HL-60 (cell line): ENCODE measurements around the gene LCE2A.

ENCODE experiments used
- GABPA ChIP-seq: IDR thresholded peaks from 2 replicates; pipeline ENCODE4 v1.6.1; 2012; ENCODE audit warnings: low read depth
- POLR2AphosphoS5 ChIP-seq: IDR thresholded peaks from 2 replicates; pipeline ENCODE4 v1.6.1; 2012; ENCODE audit warnings: low read depth
- SPI1 ChIP-seq: IDR thresholded peaks from 2 replicates; pipeline ENCODE4 v1.6.1; 2012; ENCODE audit warnings: low read depth, mild to moderate bottlenecking, borderline replicate concordance
- TF ChIP-seq, protein P1 (sequence below): IDR thresholded peaks from one replicate; pipeline ENCODE4 v1.5.1; 2011; ENCODE audit warnings: low read length, control low read depth, inconsistent platforms; ENCODE audit not compliant: insufficient read depth
- TF ChIP-seq, protein P2 (sequence below): IDR thresholded peaks from 2 replicates; pipeline ENCODE4 v1.6.1; 2012; ENCODE audit warnings: low read depth; ENCODE audit not compliant: insufficient replicate concordance

DNA sequence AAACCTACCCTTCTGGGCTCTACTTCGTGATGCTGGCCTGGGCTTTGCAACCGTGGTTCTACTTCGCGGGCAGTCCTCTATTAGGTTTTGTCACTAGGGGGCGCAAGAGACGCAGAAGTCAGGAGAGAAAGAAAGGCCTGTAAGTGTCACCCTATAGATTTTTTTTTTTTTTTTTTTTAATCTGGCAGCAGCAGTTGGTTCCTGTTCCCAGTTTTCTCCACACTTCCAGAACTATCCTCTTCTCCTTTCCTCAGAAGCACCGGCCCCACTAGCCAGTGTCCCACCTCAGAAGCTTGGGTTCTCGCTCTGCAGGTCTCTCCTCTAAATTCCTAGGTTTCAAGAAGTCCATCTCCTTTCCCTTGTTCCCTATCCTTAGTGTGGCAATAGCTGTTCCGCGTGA lies 44.0 kb upstream of the LCE2A start:
- TF ChIP-seq, protein P1, sequence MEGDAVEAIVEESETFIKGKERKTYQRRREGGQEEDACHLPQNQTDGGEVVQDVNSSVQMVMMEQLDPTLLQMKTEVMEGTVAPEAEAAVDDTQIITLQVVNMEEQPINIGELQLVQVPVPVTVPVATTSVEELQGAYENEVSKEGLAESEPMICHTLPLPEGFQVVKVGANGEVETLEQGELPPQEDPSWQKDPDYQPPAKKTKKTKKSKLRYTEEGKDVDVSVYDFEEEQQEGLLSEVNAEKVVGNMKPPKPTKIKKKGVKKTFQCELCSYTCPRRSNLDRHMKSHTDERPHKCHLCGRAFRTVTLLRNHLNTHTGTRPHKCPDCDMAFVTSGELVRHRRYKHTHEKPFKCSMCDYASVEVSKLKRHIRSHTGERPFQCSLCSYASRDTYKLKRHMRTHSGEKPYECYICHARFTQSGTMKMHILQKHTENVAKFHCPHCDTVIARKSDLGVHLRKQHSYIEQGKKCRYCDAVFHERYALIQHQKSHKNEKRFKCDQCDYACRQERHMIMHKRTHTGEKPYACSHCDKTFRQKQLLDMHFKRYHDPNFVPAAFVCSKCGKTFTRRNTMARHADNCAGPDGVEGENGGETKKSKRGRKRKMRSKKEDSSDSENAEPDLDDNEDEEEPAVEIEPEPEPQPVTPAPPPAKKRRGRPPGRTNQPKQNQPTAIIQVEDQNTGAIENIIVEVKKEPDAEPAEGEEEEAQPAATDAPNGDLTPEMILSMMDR, result peak; percentile 52
- TF ChIP-seq GABPA, result no peak
- no peak for TF ChIP-seq SPI1
- no peak for TF ChIP-seq POLR2AphosphoS5
- TF ChIP-seq, protein P2, sequence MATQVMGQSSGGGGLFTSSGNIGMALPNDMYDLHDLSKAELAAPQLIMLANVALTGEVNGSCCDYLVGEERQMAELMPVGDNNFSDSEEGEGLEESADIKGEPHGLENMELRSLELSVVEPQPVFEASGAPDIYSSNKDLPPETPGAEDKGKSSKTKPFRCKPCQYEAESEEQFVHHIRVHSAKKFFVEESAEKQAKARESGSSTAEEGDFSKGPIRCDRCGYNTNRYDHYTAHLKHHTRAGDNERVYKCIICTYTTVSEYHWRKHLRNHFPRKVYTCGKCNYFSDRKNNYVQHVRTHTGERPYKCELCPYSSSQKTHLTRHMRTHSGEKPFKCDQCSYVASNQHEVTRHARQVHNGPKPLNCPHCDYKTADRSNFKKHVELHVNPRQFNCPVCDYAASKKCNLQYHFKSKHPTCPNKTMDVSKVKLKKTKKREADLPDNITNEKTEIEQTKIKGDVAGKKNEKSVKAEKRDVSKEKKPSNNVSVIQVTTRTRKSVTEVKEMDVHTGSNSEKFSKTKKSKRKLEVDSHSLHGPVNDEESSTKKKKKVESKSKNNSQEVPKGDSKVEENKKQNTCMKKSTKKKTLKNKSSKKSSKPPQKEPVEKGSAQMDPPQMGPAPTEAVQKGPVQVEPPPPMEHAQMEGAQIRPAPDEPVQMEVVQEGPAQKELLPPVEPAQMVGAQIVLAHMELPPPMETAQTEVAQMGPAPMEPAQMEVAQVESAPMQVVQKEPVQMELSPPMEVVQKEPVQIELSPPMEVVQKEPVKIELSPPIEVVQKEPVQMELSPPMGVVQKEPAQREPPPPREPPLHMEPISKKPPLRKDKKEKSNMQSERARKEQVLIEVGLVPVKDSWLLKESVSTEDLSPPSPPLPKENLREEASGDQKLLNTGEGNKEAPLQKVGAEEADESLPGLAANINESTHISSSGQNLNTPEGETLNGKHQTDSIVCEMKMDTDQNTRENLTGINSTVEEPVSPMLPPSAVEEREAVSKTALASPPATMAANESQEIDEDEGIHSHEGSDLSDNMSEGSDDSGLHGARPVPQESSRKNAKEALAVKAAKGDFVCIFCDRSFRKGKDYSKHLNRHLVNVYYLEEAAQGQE, result no peak
